NCI-H1417 (cell line): ENCODE measurements around the gene IFNA13.

Experiments
- DNase-seq, 3 experiments: peaks; one replicate each; lab custom pipeline; 2025; lab: John Stamatoyannopoulos, UW

IFNA13 gene

GRCh38 chr9:21357479-21358460, 10.1 kb downstream of the IFNA13 start:
- DNase-seq = no peak

DNA sequence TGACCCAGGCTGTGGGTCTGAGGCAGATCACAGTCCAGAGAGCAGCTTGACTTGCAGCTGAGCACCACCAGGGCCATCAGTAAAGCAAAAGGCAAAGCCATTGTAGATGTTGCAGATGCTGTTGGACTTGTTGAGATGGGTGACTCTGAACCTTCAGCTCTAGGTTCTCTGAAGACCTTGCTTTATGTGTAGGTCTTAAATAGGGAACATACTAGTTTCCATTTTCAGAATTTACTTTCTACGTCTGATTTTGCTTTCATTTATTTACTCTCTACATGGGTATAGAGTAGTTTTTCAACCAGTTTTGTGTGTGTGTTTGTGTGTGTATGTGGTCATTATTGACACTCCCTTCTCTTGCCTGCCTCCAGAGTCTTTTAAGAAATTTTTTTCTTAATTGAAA, 17.1 kb downstream of the IFNA13 start, which contains the start of gene IFNA6:
Gene IFNA6, minus strand, starts transcription at position 101 of the 400 bp plus-strand sequence. Its CDS starts 0 bp downstream, at position 101.
- DNase-seq = no peak

- no peak for DNase-seq
Observed at GRCh38 chr9:21348430-21348970, 19.4 kb downstream of the IFNA13 start.

- no peak for DNase-seq
Observed at GRCh38 chr9:21340735-21341134, 27.1 kb downstream of the IFNA13 start.

- no peak for DNase-seq
Observed at GRCh38 chr9:21336457-21336856, 31.4 kb downstream of the IFNA13 start.

- peak; percentile 83 to 90 (median 86) for DNase-seq
Observed at GRCh38 chr9:21334701-21335632, 32.9 kb downstream of the IFNA13 start, which contains the start of gene KLHL9. TSS of gene KLHL9 (minus strand) at chr9:21335404. CDS start at chr9:21334859, 545 bp downstream.

GRCh38 chr9:21333226-21333625, 34.6 kb downstream of the IFNA13 start:
- no peak for DNase-seq

GRCh38 chr9:21331676-21332402, 36.0 kb downstream of the IFNA13 start:
- no peak for DNase-seq

GRCh38 chr9:21326526-21327139, 41.2 kb downstream of the IFNA13 start:
- peak in 2 of 3 experiments; percentile 43 to 59 for DNase-seq

GRCh38 chr9:21324047-21324446, 43.8 kb downstream of the IFNA13 start:
- DNase-seq = no peak

DNA sequence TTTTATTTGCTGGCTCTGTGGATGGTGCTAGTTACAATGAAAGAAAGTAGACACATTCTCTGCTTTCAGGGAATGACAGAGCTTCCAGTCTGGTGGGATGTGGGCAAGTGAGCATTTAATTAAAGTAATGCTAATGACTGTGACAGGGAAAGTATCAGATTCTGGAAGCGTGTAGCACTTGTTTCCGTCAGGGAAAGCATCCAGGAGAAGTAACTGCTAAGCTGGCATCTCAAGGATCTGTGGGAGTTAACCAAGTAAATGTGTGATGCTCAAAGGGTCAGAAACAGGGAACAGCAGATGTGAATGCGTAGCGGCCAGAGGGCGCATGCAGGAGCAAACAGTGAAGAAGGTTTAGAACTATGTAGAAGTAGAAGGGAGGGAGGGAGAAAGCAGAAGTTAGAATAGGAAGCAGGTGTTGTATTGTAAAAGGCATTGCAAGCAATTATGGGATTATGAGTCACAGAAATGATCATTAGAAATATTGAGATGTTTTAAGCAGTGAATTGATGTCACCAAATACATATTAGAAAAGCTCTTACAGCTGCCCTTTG, 44.9 kb downstream of the IFNA13 start:
- DNase-seq = peak in 1 of 3 experiments; percentile 28

- no peak for DNase-seq
Observed at GRCh38 chr9:21320465-21320864, 47.4 kb downstream of the IFNA13 start.

GRCh38 chr9:21317956-21318923, 49.6 kb downstream of the IFNA13 start:
- peak; percentile 7 to 57 (median 13) for DNase-seq
